Epithelial cell of esophagus (primary cell): ENCODE results near the gene LAMTOR2.
A peak's percentile ranks its signal among the peaks of the same experiment; 100 is the strongest.

Source experiments
- DNase-seq: peaks from one replicate; pipeline ENCODE4 v3.0.0; 2010; ENCODE audit warnings: low read depth
- H3K4me3 ChIP-seq: 2 replicates; pipeline ENCODE4 v1.5.1; 2011; ENCODE audit warnings: mild to moderate bottlenecking, low read length, control low read depth
- TF ChIP-seq, protein P1 (sequence below): IDR thresholded peaks from 2 replicates; pipeline ENCODE4 v1.5.1; 2011; ENCODE audit warnings: low read depth, mild to moderate bottlenecking, low read length, control low read depth, inconsistent platforms; ENCODE audit not compliant: insufficient read depth; ENCODE audit errors: missing control alignments

LAMTOR2 gene

DNA sequence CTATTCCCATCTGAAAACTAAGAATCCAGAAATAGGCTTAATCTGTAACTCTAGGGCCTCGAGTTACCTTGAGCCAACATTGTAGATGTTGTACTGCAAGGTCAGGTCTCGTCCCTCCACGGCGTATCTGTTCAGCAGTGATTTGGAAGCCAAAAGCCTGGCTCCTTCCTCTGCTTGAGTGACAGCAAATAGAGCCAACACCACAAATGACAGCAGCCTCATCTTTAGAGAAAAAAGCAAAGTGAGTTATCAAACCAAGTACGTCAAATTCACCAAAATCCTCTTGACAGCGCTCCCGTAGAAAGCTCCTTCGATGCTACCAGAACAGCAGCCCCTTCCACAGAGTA, 34.7 kb upstream of the LAMTOR2 start:
- H3K4me3 ChIP-seq: peak overlapping the region; percentile 71
- DNase-seq: no peak
- TF ChIP-seq, protein P1, sequence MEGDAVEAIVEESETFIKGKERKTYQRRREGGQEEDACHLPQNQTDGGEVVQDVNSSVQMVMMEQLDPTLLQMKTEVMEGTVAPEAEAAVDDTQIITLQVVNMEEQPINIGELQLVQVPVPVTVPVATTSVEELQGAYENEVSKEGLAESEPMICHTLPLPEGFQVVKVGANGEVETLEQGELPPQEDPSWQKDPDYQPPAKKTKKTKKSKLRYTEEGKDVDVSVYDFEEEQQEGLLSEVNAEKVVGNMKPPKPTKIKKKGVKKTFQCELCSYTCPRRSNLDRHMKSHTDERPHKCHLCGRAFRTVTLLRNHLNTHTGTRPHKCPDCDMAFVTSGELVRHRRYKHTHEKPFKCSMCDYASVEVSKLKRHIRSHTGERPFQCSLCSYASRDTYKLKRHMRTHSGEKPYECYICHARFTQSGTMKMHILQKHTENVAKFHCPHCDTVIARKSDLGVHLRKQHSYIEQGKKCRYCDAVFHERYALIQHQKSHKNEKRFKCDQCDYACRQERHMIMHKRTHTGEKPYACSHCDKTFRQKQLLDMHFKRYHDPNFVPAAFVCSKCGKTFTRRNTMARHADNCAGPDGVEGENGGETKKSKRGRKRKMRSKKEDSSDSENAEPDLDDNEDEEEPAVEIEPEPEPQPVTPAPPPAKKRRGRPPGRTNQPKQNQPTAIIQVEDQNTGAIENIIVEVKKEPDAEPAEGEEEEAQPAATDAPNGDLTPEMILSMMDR: no peak

DNA sequence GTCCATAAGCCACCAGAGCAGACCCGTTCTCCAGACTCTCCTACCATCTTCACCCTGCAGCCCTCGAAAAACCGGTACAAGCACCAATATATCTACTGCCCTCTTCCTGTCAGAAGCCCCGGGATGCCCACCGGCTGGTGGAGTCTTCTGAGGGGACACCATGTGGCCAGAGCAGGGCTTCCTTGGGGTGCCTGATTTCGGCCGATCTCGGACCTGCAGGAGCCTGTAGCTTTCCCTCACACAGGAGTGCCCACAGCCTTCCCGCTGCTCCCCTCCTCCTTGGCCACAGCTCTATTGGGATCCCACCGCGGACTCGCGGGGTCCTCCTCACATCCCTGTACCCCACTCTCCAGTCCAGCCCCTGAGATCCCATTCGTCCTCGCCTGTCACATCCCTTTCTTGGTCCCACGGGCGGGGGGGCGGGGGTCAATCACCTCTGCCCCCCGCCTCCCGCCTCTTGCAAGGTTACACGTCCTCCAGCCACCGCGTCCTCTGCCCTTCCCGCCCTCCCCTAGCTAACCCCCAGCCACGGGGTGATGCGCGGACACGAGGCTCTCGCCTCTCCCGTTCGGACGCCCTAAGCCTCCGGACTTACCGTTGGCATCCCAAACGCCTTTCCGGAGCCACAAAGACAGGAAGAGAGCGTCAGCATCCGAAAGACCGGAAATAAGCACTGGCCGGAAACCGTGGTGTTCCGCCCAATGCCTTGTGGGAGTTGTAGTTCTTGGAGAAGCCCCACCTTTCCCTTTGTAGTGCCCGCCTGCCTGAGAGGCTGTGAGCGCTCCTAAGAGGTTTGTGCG, 34.1 kb upstream of the LAMTOR2 start, which contains the start of gene SSR2:
TSS of gene SSR2 (minus strand) at position 659 of the 800 bp plus-strand sequence. CDS start 784 bp downstream, outside the sequence.
- TF ChIP-seq, protein P1: no peak
- peak; percentile 95 for DNase-seq
- H3K4me3 ChIP-seq: peak within 1 kb of the TSS; percentile 71

DNA sequence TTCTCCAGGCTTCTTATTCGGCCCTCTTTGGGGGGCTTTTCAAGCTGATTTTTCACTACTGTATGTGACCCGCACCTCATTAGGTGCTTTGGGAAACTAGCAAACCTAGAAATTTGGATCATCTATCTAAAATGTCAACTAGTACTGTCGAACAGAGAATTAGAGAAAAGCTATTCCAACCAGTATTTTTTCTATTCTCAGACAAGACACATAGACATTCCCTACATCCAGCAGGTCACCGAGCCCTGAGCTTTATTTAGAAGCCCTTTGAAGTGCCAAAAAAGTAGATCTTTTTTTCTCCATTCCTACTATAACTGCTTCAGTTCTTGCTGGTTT, 33.5 kb upstream of the LAMTOR2 start:
- TF ChIP-seq, protein P1: no peak

DNA sequence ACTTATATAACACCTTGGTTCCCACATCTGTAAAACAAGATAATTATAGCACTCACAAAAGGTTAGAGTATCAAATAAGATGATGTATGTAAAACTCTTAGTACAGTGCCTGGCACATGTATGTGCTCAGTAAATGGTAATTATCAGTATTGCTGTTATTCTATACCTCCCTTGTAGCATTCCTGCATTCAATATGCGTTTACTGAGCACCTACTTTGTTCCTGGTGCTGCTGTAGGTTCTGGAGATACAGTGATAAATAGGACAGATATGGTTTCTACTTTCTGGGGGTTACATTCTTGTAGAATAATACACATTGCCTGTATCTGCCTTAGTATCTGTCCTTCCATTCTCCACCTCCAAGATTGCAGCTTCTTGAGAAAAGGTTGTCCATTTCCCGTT, 32.6 kb upstream of the LAMTOR2 start:
- no peak for DNase-seq
- TF ChIP-seq, protein P1: no peak
- no peak overlapping the region for H3K4me3 ChIP-seq

More for the DNA sequence above, 33.5 kb upstream of the LAMTOR2 start:
- peak overlapping the region; percentile 71 for H3K4me3 ChIP-seq
- no peak for DNase-seq

DNA sequence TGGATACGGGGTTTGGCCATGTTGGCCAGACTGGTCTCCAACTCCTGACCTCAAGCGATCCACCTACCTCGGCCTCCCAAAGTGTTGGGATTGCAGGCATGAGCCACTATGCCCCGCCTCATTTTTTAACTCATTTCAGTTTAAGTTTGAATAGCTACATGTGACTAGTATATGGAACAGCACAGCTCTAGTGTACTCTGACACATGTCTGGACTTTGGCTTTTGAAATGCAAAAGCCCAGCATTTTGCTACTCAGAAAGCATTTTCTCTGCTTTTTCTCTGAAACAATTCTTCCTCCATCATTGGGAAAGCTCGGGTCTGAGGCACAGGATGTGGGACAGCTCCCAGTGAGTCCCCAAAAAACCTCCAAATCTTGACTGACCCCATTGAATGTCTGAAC, 29.8 kb upstream of the LAMTOR2 start:
- H3K4me3 ChIP-seq: no peak overlapping the region
- no peak for DNase-seq
- TF ChIP-seq, protein P1: no peak

DNA sequence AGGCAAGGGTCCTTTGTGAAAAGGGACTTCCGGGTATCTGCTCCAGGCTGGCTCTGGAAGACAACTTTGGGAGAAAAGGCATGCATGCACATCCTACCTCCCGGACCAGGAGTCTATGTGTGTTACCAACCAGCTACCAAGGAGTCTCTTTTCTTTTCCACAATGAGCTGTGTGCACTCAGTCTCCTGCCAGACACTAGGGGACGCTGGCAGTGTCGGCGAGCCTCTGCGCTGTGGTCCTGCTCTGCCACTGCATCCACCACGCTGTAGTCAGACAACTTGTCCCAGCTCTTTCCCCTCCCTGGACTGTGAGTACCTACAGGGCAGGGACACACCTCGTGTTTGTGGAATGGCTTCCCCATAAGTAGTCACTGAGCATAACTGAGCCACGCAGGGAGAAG, 28.7 kb upstream of the LAMTOR2 start:
- no peak overlapping the region for H3K4me3 ChIP-seq
- TF ChIP-seq, protein P1: peak; percentile 53
- DNase-seq: peak; percentile 50

DNA sequence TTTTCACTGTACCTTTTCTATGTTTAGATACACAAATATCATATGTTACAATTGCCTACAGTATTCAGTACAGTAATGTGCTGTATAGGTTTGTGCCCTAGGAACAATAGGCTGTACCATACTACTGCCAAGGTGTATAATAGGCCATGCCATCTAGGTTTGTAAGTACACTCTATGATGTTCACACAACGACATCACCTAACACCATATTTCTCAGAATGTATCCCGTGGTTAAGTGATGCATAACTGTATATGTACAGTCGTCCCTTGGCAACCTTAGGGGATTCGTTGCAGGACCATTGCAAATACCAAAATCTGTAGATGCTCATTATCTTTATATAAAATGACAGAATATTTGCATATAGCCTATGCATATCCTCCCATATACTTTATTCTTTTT, 28.0 kb upstream of the LAMTOR2 start:
- TF ChIP-seq, protein P1: no peak
- no peak overlapping the region for H3K4me3 ChIP-seq
- DNase-seq: no peak
